Right cardiac atrium (tissue), 5 donors: Measurements from ENCODE around the gene PSMA6. TPM values are rescaled to one million over a fixed set of nuclear protein-coding genes. Genes with fewer than 3 reads are reported as not detected.
"Not testable (repeated sequence)": the region's sequence is repeated elsewhere in the genome, so short reads cannot be mapped to it uniquely, and the experiment has no call there.

Experiments
- ATAC-seq, 2 donors: fragments of 200-7000 bp; cut with Tn5 transposase; one replicate each; pipeline versions ENCODE4 v1.8.0 to v1.9.1; 2020; ENCODE audit warnings: moderate library complexity in 2 of 2, mild to moderate bottlenecking in 1 of 2
- DNase-seq, 3 donors: peaks; one replicate each; pipeline ENCODE4 v3.0.0-alpha.2; 2020
- H3K27ac ChIP-seq: one replicate; pipeline ENCODE4 v1.5.1; 2013; ENCODE audit warnings: mild to moderate bottlenecking, low read length, control low read depth, moderate library complexity
- H3K27me3 ChIP-seq: one replicate; pipeline ENCODE4 v1.6.1; 2013; ENCODE audit not compliant: control insufficient read depth, insufficient read depth
- H3K4me1 ChIP-seq: one replicate; pipeline ENCODE4 v1.6.1; 2013; ENCODE audit warnings: low read length; ENCODE audit not compliant: control insufficient read depth, insufficient read depth
- H3K4me3 ChIP-seq: one replicate; pipeline ENCODE4 v1.5.1; 2013; ENCODE audit warnings: low read length, control low read depth
- H3K9me3 ChIP-seq: one replicate; pipeline ENCODE4 v1.6.1; 2013; ENCODE audit warnings: low read length; ENCODE audit not compliant: control insufficient read depth
- WGBS: extraction: QIAGEN DNeasy Blood & Tissue Kit; methylation state at CpG from one replicate; pipeline ENCODE4 v1.1.7; 2013; 5-methylcytosine and 5-hydroxymethylcytosine counted together
- intact Hi-C, 4 donors: fragments of 100-400 bp; cut with DNase I; formaldehyde crosslinking; loops; one replicate each; pipeline versions ENCODE4 v1.11.0 to v1.14.0; 2022 to 2023
- polyA plus RNA-seq: library from polyadenylated mRNA; stranded (reverse); fragments of 200-250 nt; gene quantifications from one replicate; pipeline ENCODE4 v1.2.3, GENCODE V29; 2013
- total RNA-seq, 4 donors: library from RNA; stranded (reverse); fragmentation: NEBNext Ultra II Directional; extraction: Animal tissue kit (Norgen Biotek cat#: 25700); gene quantifications; one replicate each; pipeline ENCODE4 v1.2.1, GENCODE V29; 2021
- donor health status: healthy with polysubstance abuse.
- donor health status: DM: no; HTN: yes; CAD: no.
- donor health status: DM: no; HTN: no; CAD: no.
- donor health status: DM: no; HTN: yes; CAD: no; lungs with severe emphysema.
- donor health status: DM: yes; HTN: yes; CAD: no.

The PSMA6 gene
- total and polyA plus RNA-seq, 5 donors: 149 to 193 (median 170) TPM

DNA sequence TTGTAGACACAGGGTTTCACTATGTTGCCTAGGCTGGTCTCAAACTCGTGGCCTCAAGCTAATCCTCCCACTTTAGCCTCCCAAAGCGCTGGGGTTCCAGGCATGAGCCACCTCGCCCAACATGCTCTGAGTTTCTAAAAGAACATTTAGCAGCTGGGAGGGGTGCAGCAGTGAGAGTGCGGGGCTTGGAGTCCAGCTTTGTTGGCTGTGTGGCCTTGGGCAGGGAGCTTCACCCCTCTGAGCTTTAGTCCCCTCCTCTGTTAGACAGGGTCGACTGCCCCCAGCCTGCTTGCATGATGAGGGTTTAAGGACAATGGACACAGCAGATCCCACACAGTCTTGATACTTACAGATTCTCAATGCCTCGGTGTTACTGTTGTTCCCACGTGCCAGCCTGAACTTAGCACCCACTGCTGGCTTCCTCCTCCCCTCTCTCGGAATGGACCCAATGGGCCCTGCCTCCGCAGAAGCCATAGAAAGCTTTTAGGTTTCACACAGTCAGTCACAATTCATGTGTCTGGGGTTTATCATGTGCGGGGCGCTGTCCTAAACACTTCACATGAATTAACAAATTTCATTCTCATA, 54.6 kb downstream of the PSMA6 start:
- Histone ChIP-seq H3K4me1 (peaks cover 15% of the 10 kb centered on the region), H3K4me3 (no peak overlapping the region), H3K27ac (no peak overlapping the region), H3K9me3 (no peaks in the 10 kb centered on the region), H3K27me3 (no peaks in the 10 kb centered on the region)
- DNase-seq: no peak
- no peak for ATAC-seq
- intact Hi-C loops: no loop called here
- WGBS: 83% methylated on average over 11 of the region's 11 CpGs

GRCh38 chr14:35347323-35348043, 55.3 kb downstream of the PSMA6 start:
- no peak overlapping the region for H3K4me3 ChIP-seq
- ATAC-seq (peak in 1 of 2 donors; percentile 17), DNase-seq (no peak)
- no peaks in the 10 kb centered on the region for H3K27me3 ChIP-seq
- H3K27ac ChIP-seq: no peak overlapping the region
- intact Hi-C loops: no loop called here
- peaks cover 18% of the 10 kb centered on the region for H3K4me1 ChIP-seq
- no peaks in the 10 kb centered on the region for H3K9me3 ChIP-seq
- 63% methylated on average over 13 of the region's 13 CpGs for WGBS

DNA sequence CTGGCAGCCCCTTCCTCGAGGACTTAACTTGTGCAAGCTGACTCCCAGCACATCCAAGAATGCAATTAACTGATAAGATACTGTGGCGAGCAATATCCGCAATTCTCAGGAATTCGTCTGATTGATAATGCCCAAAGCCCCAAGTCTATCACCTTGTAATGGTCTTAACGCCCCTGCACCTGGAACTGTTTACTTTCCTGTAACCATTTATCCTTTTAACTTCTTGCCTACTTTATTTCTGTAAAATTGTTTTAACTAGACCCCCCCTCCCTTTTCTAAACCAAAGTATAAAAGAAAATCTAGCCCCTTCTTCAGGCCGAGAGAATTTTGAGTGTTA, 55.8 kb downstream of the PSMA6 start:
- WGBS: 63% methylated on average over 6 of the region's 6 CpGs
- intact Hi-C loops, ATAC-seq: not testable (repeated sequence)

DNA sequence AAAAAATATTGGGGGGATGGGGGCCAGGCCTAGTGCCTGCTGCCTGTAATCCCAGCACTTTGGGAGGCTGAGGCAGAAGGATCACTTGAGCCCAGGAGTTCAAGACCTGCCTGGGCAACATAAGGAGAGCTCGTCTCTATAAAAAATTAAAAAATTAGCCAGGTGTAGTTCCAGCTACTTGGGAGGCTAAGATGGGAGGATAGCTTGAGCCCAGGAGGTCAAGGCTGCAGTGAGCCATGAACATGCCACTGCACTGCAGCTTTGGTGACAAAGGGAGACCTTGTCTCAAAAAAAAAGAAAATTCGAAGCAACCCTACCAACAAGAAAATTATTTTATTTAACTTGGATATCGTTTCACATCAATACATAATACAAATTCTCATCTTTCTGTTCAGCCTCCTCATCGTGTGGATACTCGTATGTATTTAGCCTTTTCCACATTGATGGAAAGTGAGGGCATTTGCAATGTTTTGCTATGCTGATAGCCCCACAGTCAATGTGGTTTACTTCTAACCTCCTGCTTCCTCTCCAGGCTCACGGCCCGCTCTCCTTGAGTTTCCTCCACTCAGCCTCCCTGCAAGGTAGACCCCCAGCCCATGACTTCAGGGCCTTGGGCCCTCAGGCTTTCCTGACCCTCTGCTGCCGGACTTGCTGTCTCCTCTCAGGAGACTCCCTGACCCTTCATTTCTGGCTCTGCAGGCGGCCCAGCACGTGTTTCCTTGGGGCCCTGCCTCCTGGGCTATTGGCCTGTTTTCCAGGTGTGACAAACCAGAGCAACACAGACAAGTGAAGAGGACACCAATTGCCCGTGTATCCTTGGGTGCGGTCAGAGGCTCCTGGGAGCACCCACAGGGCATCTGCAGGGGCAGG, 57.5 kb downstream of the PSMA6 start:
- DNase-seq (no peak), ATAC-seq (no peak)
- H3K9me3 ChIP-seq: no peaks in the 10 kb centered on the region
- 81% methylated on average over 12 of the region's 12 CpGs for WGBS
- H3K27ac ChIP-seq: no peak overlapping the region
- H3K4me1 ChIP-seq: peaks cover 13% of the 10 kb centered on the region
- H3K4me3 ChIP-seq: no peak overlapping the region
- intact Hi-C loops: no loop called here
- no peaks in the 10 kb centered on the region for H3K27me3 ChIP-seq

More for the DNA sequence above, 55.8 kb downstream of the PSMA6 start:
- H3K9me3 ChIP-seq, H3K27ac ChIP-seq, H3K4me3 ChIP-seq, DNase-seq, H3K27me3 ChIP-seq: not testable (repeated sequence)
- H3K4me1 ChIP-seq: peaks cover 19% of the 10 kb centered on the region

DNA sequence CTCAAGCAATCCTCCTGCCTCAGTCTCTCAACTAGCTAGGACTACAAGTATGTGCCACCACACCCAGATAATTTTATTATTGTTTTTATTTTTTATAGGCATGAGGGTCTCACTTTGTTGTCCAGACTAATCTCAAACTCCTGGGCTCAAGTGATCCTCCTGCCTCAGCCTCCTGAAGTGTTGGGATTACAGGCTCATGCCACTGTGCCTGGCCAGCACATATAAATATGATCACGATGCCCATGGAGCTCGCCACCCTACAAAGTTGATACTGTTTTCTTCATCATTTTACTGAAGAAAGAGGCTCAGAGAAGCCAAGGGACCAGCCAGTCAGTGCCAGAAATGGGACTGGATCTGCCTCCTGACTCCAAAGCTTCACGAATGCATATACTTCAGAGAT, 59.3 kb downstream of the PSMA6 start:
- WGBS: 83% methylated on average over 3 of the region's 3 CpGs
- H3K4me3 ChIP-seq: no peak overlapping the region
- H3K4me1 ChIP-seq: peaks cover 15% of the 10 kb centered on the region
- no peaks in the 10 kb centered on the region for H3K9me3 ChIP-seq
- DNase-seq (no peak), ATAC-seq (no peak)
- H3K27ac ChIP-seq: no peak overlapping the region
- intact Hi-C loops: no loop called here
- no peaks in the 10 kb centered on the region for H3K27me3 ChIP-seq

- DNase-seq: no peak
- no peak for ATAC-seq
- no peak overlapping the region for H3K27ac ChIP-seq
- H3K4me3 ChIP-seq: no peak overlapping the region
- 64% methylated on average over 4 of the region's 4 CpGs for WGBS
- no peaks in the 10 kb centered on the region for H3K9me3 ChIP-seq
- H3K27me3 ChIP-seq: no peaks in the 10 kb centered on the region
- peaks cover 15% of the 10 kb centered on the region for H3K4me1 ChIP-seq
- intact Hi-C loops: no loop called here
These were observed 59.7 kb downstream of the PSMA6 start for GRCh38 chr14:35351897-35352273.

- intact Hi-C loops: no loop called here
- ATAC-seq (peak; percentile 51 to 53), DNase-seq (no peak)
- H3K4me3 ChIP-seq: no peak overlapping the region
- no peaks in the 10 kb centered on the region for H3K9me3 ChIP-seq
- peaks cover 15% of the 10 kb centered on the region for H3K4me1 ChIP-seq
- WGBS: 63% methylated on average over 15 of the region's 15 CpGs
- no peaks in the 10 kb centered on the region for H3K27me3 ChIP-seq
- H3K27ac ChIP-seq: peak overlapping the region; percentile 6
These were observed 60.4 kb downstream of the PSMA6 start for GRCh38 chr14:35352274-35353233.

DNA sequence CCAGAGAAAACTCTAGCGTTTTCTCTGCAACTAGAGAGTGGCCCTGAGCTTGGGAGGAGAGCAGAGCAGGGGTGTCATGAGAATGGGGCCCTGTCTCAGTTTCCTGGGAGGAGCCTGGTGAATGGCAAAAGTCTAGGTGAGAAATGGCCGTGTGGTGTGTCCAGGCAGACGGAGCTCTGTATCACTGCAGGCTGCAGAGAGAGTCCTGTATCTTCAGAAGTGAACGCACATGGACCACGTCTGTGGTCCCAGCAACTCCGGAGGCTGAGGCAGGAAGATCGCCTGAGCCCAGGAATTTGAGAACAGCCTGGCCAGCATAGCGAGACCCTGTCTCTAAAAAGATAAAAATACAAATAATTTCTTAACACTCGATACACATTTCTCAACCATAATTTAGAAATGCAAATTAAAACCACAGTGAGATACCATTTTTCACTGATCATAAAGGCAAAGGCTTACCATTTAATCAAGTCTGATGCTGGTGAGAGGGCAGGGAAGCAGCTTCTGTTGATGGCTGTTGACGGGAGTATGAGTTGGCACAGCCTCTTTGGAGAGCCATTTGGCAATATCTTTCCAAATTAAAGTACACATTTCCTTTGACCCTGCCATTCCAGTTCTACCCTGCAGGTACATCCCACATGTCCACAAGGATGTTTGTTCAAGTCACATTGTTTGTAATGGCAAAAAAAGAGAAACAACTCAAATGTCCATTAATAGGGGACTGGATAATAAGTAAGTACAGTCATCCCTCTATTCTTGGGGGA, 61.4 kb downstream of the PSMA6 start:
- intact Hi-C loops: no loop called here
- DNase-seq (no peak), ATAC-seq (no peak)
- WGBS: 69% methylated on average over 10 of the region's 10 CpGs
- Histone ChIP-seq H3K4me3 (no peak overlapping the region), H3K27me3 (no peaks in the 10 kb centered on the region), H3K4me1 (peaks cover 15% of the 10 kb centered on the region), H3K9me3 (no peaks in the 10 kb centered on the region), H3K27ac (no peak overlapping the region)

DNA sequence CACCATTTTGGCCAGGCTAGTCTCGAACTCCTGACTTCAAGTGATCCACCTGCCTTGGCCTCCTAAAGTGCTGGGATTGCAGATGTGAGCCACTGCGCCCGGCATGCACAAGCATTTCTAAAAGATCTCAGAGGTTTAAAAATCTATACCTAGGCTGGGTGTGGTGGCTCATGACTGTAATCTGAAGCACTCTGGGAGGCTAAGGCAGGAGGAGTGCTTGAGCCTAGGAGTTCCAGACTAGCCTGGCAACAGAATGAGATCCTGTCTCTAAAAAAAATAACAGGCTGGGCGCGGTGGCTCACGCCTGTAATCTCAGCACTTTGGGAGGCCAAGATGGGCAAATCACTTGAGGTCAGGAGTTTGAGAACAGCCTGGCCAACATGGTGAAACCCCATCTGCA, 63.1 kb downstream of the PSMA6 start:
- 92% methylated on average over 6 of the region's 6 CpGs for WGBS
- H3K27ac ChIP-seq, H3K4me3 ChIP-seq, ATAC-seq, intact Hi-C loops, DNase-seq, H3K27me3 ChIP-seq, H3K9me3 ChIP-seq: not testable (repeated sequence)
- H3K4me1 ChIP-seq: peaks cover 15% of the 10 kb centered on the region
